NCI-H1092 (cell line): Measurements from ENCODE around the gene MNS1.
"Not testable (repeated sequence)": the region's sequence is repeated elsewhere in the genome, so short reads cannot be mapped to it uniquely, and the experiment has no call there.

Experiments
- DNase-seq: peaks from one replicate; lab custom pipeline; 2025; lab: John Stamatoyannopoulos, UW

MNS1 gene

GRCh38 chr15:56454836-56455235 is 10.1 kb downstream of the MNS1 start:
- DNase-seq: no peak

GRCh38 chr15:56445746-56446145 is 19.2 kb downstream of the MNS1 start:
- no peak for DNase-seq

- DNase-seq: no peak
These were observed 22.6 kb downstream of the MNS1 start for GRCh38 chr15:56442354-56442753.

GRCh38 chr15:56440214-56440770 is 24.6 kb downstream of the MNS1 start:
- no peak for DNase-seq

GRCh38 chr15:56432304-56432703 is 32.6 kb downstream of the MNS1 start:
- no peak for DNase-seq

GRCh38 chr15:56428821-56429458 is 36.0 kb downstream of the MNS1 start:
- DNase-seq: no peak

GRCh38 chr15:56425976-56426375 is 39.0 kb downstream of the MNS1 start:
- DNase-seq: no peak

- DNase-seq: no peak
These were observed 39.7 kb downstream of the MNS1 start for GRCh38 chr15:56425276-56425675.

- not testable (repeated sequence) for DNase-seq
These were observed 51.7 kb downstream of the MNS1 start for GRCh38 chr15:56413114-56413733.

GRCh38 chr15:56411122-56411749 is 53.7 kb downstream of the MNS1 start:
- DNase-seq: no peak

- DNase-seq: no peak
These were observed 54.2 kb downstream of the MNS1 start for GRCh38 chr15:56410721-56411120.

- not testable (repeated sequence) for DNase-seq
These were observed 65.7 kb downstream of the MNS1 start for GRCh38 chr15:56399209-56399608.

- DNase-seq: not testable (repeated sequence)
These were observed 67.6 kb downstream of the MNS1 start for GRCh38 chr15:56397325-56397724.

- DNase-seq: no peak
These were observed 70.0 kb downstream of the MNS1 start for GRCh38 chr15:56394909-56395308.

GRCh38 chr15:56393277-56393676 is 71.7 kb downstream of the MNS1 start:
- no peak for DNase-seq

GRCh38 chr15:56390739-56391267 is 74.1 kb downstream of the MNS1 start:
- DNase-seq: no peak

- no peak for DNase-seq
These were observed 79.0 kb downstream of the MNS1 start for GRCh38 chr15:56385908-56386307.

GRCh38 chr15:56383010-56383409 is 81.9 kb downstream of the MNS1 start:
- DNase-seq: no peak
